HG02943 (cell line): ENCODE data around the gene UBE3A.

Experiments
- ATAC-seq: cut with Tn5 transposase; IDR thresholded peaks from one replicate; pipeline ENCODE4 v1.9.1; 2021; ENCODE audit warnings: mild to moderate bottlenecking, low read depth, moderate library complexity; ENCODE audit not compliant: unreplicated experiment

Gene UBE3A

GRCh38 chr15:25406846-25407245 lies 32.0 kb downstream of the UBE3A start:
- no peak for ATAC-seq

GRCh38 chr15:25406261-25406660 lies 32.6 kb downstream of the UBE3A start:
- ATAC-seq, result no peak

GRCh38 chr15:25403771-25404170 lies 35.1 kb downstream of the UBE3A start:
- ATAC-seq, result no peak

- no peak for ATAC-seq
Observed at GRCh38 chr15:25402342-25402741, 36.5 kb downstream of the UBE3A start.

GRCh38 chr15:25401501-25401900 lies 37.3 kb downstream of the UBE3A start:
- ATAC-seq, result no peak

GRCh38 chr15:25397100-25397499 lies 41.7 kb downstream of the UBE3A start:
- ATAC-seq, result no peak

GRCh38 chr15:25394898-25395297 lies 43.9 kb downstream of the UBE3A start:
- no peak for ATAC-seq

GRCh38 chr15:25392806-25393205 lies 46.0 kb downstream of the UBE3A start:
- no peak for ATAC-seq

- ATAC-seq, result no peak
Observed at GRCh38 chr15:25391971-25392721, 46.7 kb downstream of the UBE3A start.

- ATAC-seq, result no peak
Observed at GRCh38 chr15:25385986-25386385, 52.8 kb downstream of the UBE3A start.

GRCh38 chr15:25381579-25381978 lies 57.2 kb downstream of the UBE3A start:
- ATAC-seq, result no peak

GRCh38 chr15:25378501-25378901 lies 60.3 kb downstream of the UBE3A start:
- ATAC-seq, result no peak

GRCh38 chr15:25375557-25375956 lies 63.3 kb downstream of the UBE3A start:
- no peak for ATAC-seq

- no peak for ATAC-seq
Observed at GRCh38 chr15:25374143-25374542, 64.7 kb downstream of the UBE3A start.

GRCh38 chr15:25372298-25372697 lies 66.5 kb downstream of the UBE3A start:
- no peak for ATAC-seq

GRCh38 chr15:25368850-25369249 lies 70.0 kb downstream of the UBE3A start:
- ATAC-seq, result no peak

- no peak for ATAC-seq
Observed at GRCh38 chr15:25366058-25366457, 72.8 kb downstream of the UBE3A start.

GRCh38 chr15:25362545-25362944 lies 76.3 kb downstream of the UBE3A start:
- no peak for ATAC-seq

GRCh38 chr15:25347707-25348106 lies 91.1 kb downstream of the UBE3A start:
- ATAC-seq, result no peak

- no peak for ATAC-seq
Observed at GRCh38 chr15:25346371-25346770, 92.5 kb downstream of the UBE3A start.

- ATAC-seq, result no peak
Observed at GRCh38 chr15:25345943-25346342, 92.9 kb downstream of the UBE3A start.

GRCh38 chr15:25342629-25343028 lies 96.2 kb downstream of the UBE3A start:
- no peak for ATAC-seq

- ATAC-seq, result no peak
Observed at GRCh38 chr15:25339431-25339830, 99.4 kb downstream of the UBE3A start.
